ENCODE measurements around the gene VPS35L.

VPS35L gene

GRCh38 chr16:19599968-19600716 is 44.6 kb downstream of the VPS35L start:
- FAIRE-seq, result no peak

- no peak for FAIRE-seq
Observed at GRCh38 chr16:19601083-19601976, 45.8 kb downstream of the VPS35L start.

- FAIRE-seq, result no peak
Observed at GRCh38 chr16:19604911-19605310, 49.4 kb downstream of the VPS35L start.

GRCh38 chr16:19605701-19606100 is 50.2 kb downstream of the VPS35L start:
- no peak for FAIRE-seq

- FAIRE-seq, result no peak
Observed at GRCh38 chr16:19607616-19608280, 52.2 kb downstream of the VPS35L start.

- FAIRE-seq, result no peak
Observed at GRCh38 chr16:19609359-19609758, 53.9 kb downstream of the VPS35L start.

GRCh38 chr16:19610200-19610599 is 54.7 kb downstream of the VPS35L start:
- no peak for FAIRE-seq

- no peak for FAIRE-seq
Observed at GRCh38 chr16:19613834-19614233, 58.3 kb downstream of the VPS35L start.

GRCh38 chr16:19616241-19616640 is 60.7 kb downstream of the VPS35L start:
- no peak for FAIRE-seq

- FAIRE-seq, result no peak
Observed at GRCh38 chr16:19618876-19619275, 63.4 kb downstream of the VPS35L start.

- FAIRE-seq, result no peak
Observed at GRCh38 chr16:19621445-19621844, 65.9 kb downstream of the VPS35L start.

- FAIRE-seq, result no peak
Observed at GRCh38 chr16:19625039-19625438, 69.5 kb downstream of the VPS35L start.

GRCh38 chr16:19636436-19637267 is 81.1 kb downstream of the VPS35L start:
- FAIRE-seq, result no peak

- FAIRE-seq, result no peak
Observed at GRCh38 chr16:19639986-19640421, 84.5 kb downstream of the VPS35L start.

GRCh38 chr16:19642501-19642900 is 87.0 kb downstream of the VPS35L start:
- FAIRE-seq, result no peak

- FAIRE-seq, result no peak
Observed at GRCh38 chr16:19644877-19645276, 89.4 kb downstream of the VPS35L start.

- no peak for FAIRE-seq
Observed at GRCh38 chr16:19645557-19645981, 90.1 kb downstream of the VPS35L start.

GRCh38 chr16:19649980-19650379 is 94.5 kb downstream of the VPS35L start:
- FAIRE-seq, result no peak

- no peak for FAIRE-seq
Observed at GRCh38 chr16:19654147-19654546, 98.6 kb downstream of the VPS35L start.

GRCh38 chr16:19655242-19655777 is 99.8 kb downstream of the VPS35L start:
- no peak for FAIRE-seq

- no peak for FAIRE-seq
Observed at GRCh38 chr16:19657831-19658230, 102.3 kb downstream of the VPS35L start.

- FAIRE-seq, result no peak
Observed at GRCh38 chr16:19659554-19659953, 104.1 kb downstream of the VPS35L start.
